ENCODE results near the gene GP5. TPM values are rescaled to one million over a fixed set of nuclear protein-coding genes. Genes with fewer than 3 reads are reported as not detected.

The GP5 gene
- total RNA-seq, 1 experiment from 2014 or later = not detected

DNA sequence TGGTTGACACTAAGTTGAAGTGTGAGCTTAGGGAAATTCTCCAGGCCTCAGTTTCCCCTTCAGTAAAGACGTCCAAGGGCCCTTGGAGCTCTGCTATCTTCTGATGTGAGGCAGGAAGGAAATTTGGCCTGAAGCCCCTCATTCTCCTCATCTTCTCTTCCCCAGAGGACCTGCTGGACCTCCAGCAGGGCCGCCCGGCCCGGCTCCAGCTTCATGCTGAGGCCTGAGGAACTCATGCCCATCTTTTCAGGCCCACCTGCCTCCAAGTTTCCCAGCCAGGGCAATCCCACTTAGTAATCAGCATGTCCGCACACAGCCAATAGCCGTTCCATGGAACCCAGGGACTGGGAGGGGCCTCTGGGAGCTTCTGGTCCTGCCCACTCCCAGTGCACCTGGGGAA is 33.5 kb downstream of the GP5 start:
- H3K4me2 ChIP-seq = no peak overlapping the region
- no peaks in the 10 kb centered on the region for H3K9me2 ChIP-seq (ENCODE audit: insufficient read depth)
- no peak for TF ChIP-seq EZH2 (IDR thresholded peaks at IDR 0.05; ENCODE audit: low read depth)
- TF ChIP-seq, protein P1, sequence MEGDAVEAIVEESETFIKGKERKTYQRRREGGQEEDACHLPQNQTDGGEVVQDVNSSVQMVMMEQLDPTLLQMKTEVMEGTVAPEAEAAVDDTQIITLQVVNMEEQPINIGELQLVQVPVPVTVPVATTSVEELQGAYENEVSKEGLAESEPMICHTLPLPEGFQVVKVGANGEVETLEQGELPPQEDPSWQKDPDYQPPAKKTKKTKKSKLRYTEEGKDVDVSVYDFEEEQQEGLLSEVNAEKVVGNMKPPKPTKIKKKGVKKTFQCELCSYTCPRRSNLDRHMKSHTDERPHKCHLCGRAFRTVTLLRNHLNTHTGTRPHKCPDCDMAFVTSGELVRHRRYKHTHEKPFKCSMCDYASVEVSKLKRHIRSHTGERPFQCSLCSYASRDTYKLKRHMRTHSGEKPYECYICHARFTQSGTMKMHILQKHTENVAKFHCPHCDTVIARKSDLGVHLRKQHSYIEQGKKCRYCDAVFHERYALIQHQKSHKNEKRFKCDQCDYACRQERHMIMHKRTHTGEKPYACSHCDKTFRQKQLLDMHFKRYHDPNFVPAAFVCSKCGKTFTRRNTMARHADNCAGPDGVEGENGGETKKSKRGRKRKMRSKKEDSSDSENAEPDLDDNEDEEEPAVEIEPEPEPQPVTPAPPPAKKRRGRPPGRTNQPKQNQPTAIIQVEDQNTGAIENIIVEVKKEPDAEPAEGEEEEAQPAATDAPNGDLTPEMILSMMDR (conservative IDR thresholded peaks at IDR 0.05) = no peak
- no peaks in the 10 kb centered on the region for H4K20me1 ChIP-seq (ENCODE audit: insufficient read depth)
- BruUV-seq (replicated peaks) = no TSS peak
- no peaks in the 10 kb centered on the region for H3K9me3 ChIP-seq (ENCODE audit: insufficient read depth, low read depth)
- ChIA-PET CTCF (no interaction called here), POLR2A (ENCODE audit: unreplicated experiment) (no interaction called here)
- no peaks in the 10 kb centered on the region for H3K79me2 ChIP-seq (ENCODE audit: low read depth)
- no peak for DNase-seq
- no peaks in the 10 kb centered on the region; the same call in 1 of the 2 replicates for H3F3A ChIP-seq (ENCODE audit: insufficient read depth, low read depth)
- no peaks in the 10 kb centered on the region for H3K36me3 ChIP-seq (ENCODE audit: low read depth)
- intact Hi-C loops (cut with micrococcal nuclease; ENCODE audit: unreplicated experiment) = no loop called here
- H3K4me3 ChIP-seq = no peak overlapping the region
- H3K4me1 ChIP-seq (replicated peaks; ENCODE audit: insufficient read depth) = no peaks in the 10 kb centered on the region
- no peak overlapping the region for H3K27ac ChIP-seq
- H2AFZ ChIP-seq = no peak overlapping the region
- peaks cover 78% of the 10 kb centered on the region for H3K27me3 ChIP-seq (ENCODE audit: insufficient read depth, low read depth)

- no TSS peak for BruUV-seq (replicated peaks)
- POLR2A ChIA-PET (ENCODE audit: unreplicated experiment) = no interaction called here
Measured at GRCh38 chr3:194364652-194365434, 34.2 kb downstream of the GP5 start.

DNA sequence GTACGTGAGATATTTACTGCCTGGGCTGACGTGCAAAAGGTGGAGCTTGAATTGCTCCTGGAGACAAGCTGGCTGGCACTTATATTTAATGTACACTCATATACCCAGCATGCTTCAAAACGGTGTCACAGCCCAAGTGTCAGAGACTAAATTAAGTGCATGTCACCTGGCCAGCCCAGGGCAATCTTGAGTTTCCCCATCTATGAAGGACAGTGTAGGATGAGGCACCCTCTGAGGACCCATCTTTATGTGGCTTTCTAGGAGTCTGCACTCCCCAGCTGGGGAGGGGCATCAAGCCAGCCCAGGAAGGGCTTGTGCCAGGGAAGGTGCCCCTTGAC is 34.8 kb downstream of the GP5 start:
- POLR2A ChIA-PET (ENCODE audit: unreplicated experiment) = no interaction called here
- CTCF ChIA-PET = no interaction called here

More at GRCh38 chr3:194364652-194365434, 34.2 kb downstream of the GP5 start:
- H3K9me3 ChIP-seq (ENCODE audit: insufficient read depth, low read depth) = no peaks in the 10 kb centered on the region
- peaks cover 78% of the 10 kb centered on the region for H3K27me3 ChIP-seq (ENCODE audit: insufficient read depth, low read depth)
- intact Hi-C loops (cut with micrococcal nuclease; ENCODE audit: unreplicated experiment) = no loop called here
- TF ChIP-seq, protein P1 (conservative IDR thresholded peaks at IDR 0.05) = no peak
- TF ChIP-seq EZH2 (IDR thresholded peaks at IDR 0.05; ENCODE audit: low read depth) = no peak
- H3K36me3 ChIP-seq (ENCODE audit: low read depth) = no peaks in the 10 kb centered on the region
- no peak overlapping the region for H3K4me3 ChIP-seq
- DNase-seq = no peak
- H3K4me2 ChIP-seq = no peak overlapping the region
- no peaks in the 10 kb centered on the region for H3K4me1 ChIP-seq (replicated peaks; ENCODE audit: insufficient read depth)
- H3K27ac ChIP-seq = no peak overlapping the region
- no peaks in the 10 kb centered on the region for H3F3A ChIP-seq (ENCODE audit: insufficient read depth, low read depth)
- H4K20me1 ChIP-seq (ENCODE audit: insufficient read depth) = no peaks in the 10 kb centered on the region
- H3K79me2 ChIP-seq (ENCODE audit: low read depth) = no peaks in the 10 kb centered on the region
- H3K9me2 ChIP-seq (ENCODE audit: insufficient read depth) = no peaks in the 10 kb centered on the region
- CTCF ChIA-PET = interaction anchor here (0.6 kb wide), 1 partner anchor 585 kb away, joined by 3 read pairs; no protein-coding TSS in a partner anchor
- H2AFZ ChIP-seq = no peak overlapping the region

More for the DNA sequence above, 34.8 kb downstream of the GP5 start:
- no peaks in the 10 kb centered on the region for H3K9me2 ChIP-seq (ENCODE audit: insufficient read depth)
- no peaks in the 10 kb centered on the region for H3K79me2 ChIP-seq (ENCODE audit: low read depth)
- no peak for TF ChIP-seq EZH2 (IDR thresholded peaks at IDR 0.05; ENCODE audit: low read depth)
- TF ChIP-seq, protein P1 (conservative IDR thresholded peaks at IDR 0.05) = no peak
- H3K4me1 ChIP-seq (replicated peaks; ENCODE audit: insufficient read depth) = no peaks in the 10 kb centered on the region
- H3K4me3 ChIP-seq = no peak overlapping the region
- no peak overlapping the region for H2AFZ ChIP-seq
- DNase-seq = no peak
- no peaks in the 10 kb centered on the region for H3F3A ChIP-seq (ENCODE audit: insufficient read depth, low read depth)
- no peaks in the 10 kb centered on the region for H3K9me3 ChIP-seq (ENCODE audit: insufficient read depth, low read depth)
- BruUV-seq (replicated peaks) = no TSS peak
- no peak overlapping the region for H3K27ac ChIP-seq
- no peaks in the 10 kb centered on the region for H4K20me1 ChIP-seq (ENCODE audit: insufficient read depth)
- H3K4me2 ChIP-seq = no peak overlapping the region
- H3K36me3 ChIP-seq (ENCODE audit: low read depth) = no peaks in the 10 kb centered on the region
- H3K27me3 ChIP-seq (ENCODE audit: insufficient read depth, low read depth) = peaks cover 78% of the 10 kb centered on the region
- intact Hi-C loops (cut with micrococcal nuclease; ENCODE audit: unreplicated experiment) = no loop called here
